NCI-H345 treated with DMSO at 0.1 percent for 48 hours (cell line): ENCODE results near the gene PTPRN2.
"Not testable (repeated sequence)": the region's sequence is repeated elsewhere in the genome, so short reads cannot be mapped to it uniquely, and the experiment has no call there.

Experiments used
- DNase-seq: peaks from one replicate; lab custom pipeline; 2025; ENCODE audit not compliant: unreplicated experiment; lab: John Stamatoyannopoulos, UW

Gene PTPRN2

DNA sequence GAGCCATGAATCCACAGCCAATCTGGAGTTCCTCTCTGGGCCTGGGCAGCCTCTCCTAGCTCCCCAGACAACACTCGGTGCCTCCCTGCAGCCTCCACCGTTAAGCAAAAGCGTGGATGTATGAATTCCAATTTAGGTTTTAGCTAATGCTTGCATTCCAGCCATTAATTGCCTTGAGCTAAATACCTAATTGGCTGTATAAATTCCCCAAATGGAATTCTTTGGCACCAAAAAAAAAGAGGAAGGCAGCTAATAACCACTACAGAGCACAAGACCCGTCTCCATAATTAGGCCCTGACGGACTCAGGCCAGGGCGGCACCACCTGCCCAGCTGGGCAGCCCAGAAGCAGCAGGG lies 140.5 kb downstream of the PTPRN2 start:
- no peak for DNase-seq

DNA sequence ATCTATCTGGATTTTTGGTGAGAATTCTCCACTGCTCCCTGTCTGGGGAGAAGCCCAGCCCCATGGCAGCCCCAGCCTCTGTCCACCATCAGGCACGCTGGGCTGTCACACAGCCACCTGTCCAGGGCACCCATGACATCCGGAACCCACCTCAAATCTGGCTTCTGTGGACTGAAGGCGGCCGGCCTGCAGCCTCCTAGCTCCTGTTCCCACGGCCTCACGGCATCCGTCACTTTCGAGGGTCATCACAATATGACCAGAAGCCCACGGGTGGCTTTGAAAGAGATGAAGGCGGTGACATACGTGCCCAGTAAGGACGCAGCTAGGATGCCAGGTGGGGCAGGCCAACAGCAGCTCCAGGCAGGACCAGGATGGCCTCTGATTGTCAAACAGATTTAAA lies 140.9 kb downstream of the PTPRN2 start:
- no peak for DNase-seq

DNA sequence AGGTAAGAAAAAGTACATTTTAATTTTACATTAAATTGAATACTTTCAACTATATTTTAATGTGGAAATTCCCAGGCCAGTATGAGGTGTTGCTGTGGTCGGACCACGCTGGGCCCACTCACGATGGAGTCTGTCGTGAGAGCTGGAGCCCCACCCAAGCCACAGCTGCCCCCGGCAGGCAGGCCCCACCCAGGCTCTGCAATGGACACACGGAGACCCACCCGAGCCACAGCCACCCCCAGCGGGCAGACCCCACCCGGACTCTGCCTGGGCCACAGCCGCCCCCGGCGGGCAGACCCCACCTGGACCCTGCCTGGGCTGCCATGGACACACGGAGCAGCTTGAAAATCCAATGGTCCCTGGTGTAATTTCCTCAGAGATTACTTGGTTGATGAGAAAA lies 141.3 kb downstream of the PTPRN2 start:
- DNase-seq: no peak

DNA sequence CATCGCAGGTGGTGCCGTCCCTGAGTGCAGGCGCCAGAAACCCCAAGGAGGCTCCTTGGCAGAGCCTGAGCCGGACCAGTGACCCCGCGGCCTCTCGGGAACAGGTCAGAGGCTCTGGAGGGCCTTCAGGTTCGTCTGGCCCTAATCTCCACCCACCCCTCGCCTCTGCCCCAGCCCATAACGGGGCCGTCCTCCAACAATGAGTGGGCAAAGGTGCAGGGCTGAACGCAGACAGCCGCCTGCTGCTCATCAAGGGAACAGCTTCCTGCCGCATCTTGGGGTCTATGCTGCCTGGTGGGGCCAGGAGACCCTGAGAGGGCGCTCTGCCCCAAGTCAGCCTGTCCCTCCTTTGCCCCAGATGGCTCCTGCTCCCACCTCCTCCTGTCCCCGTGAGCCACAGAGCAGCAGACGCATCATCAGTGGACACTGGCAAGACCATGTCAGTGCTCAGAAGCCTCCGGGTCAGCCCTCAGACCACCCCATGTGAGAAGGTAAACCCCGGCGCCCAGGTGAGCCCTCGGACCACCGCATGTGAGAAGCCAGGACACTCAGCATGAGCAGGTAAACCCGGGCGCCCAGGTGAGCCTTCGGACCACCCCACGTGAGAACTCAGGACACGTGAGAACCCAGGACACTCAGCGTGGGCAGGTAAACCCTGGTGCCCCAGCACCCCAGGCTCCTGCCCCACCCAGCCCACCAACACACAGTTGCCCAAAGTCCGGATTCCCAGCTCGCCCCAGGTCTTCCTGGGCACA lies 142.0 kb downstream of the PTPRN2 start:
- no peak for DNase-seq

DNA sequence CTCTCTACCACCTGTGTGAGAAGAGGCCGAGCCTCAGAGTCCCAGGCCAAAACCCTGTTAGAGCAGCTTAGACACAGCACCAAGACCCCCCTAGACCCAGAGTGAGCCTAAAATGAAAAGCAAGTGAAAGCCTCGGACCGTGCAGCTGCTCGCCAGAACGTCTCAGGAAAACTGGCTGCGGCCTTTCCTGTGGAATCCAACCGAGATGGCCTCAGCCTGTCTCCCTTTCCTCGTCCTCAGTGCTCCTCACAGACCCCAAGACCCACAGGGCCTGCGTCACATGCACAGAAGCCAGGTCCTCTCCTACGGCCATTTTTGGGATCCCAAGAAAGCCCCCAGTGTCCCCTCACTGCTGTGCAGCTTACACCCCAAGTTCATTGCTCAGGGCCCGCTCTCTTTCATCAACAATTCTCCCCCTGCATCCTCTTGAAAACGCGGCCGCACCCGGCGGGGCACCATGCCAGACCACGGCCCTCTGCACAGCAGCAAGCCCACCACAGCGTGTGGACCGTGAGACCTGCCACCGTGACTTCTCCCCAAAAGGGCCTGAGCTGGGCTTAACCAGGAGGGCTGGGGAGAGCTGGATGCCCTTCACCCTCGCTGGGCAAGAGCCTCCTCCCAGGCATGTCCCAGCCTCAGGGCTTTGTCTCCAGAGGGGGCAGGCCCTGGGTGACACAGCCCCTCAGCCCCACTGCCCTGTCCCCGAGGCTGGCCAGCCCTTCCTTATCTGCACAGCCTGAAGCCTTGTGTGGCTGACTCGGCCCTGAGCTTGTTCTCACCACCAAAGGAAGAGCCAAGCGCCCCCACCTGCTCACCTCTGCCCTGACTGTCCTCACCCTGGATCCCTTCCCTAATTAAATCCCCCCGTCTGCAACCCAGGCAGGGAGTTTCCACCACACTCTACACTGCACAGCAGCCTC lies 142.9 kb downstream of the PTPRN2 start:
- DNase-seq: no peak

DNA sequence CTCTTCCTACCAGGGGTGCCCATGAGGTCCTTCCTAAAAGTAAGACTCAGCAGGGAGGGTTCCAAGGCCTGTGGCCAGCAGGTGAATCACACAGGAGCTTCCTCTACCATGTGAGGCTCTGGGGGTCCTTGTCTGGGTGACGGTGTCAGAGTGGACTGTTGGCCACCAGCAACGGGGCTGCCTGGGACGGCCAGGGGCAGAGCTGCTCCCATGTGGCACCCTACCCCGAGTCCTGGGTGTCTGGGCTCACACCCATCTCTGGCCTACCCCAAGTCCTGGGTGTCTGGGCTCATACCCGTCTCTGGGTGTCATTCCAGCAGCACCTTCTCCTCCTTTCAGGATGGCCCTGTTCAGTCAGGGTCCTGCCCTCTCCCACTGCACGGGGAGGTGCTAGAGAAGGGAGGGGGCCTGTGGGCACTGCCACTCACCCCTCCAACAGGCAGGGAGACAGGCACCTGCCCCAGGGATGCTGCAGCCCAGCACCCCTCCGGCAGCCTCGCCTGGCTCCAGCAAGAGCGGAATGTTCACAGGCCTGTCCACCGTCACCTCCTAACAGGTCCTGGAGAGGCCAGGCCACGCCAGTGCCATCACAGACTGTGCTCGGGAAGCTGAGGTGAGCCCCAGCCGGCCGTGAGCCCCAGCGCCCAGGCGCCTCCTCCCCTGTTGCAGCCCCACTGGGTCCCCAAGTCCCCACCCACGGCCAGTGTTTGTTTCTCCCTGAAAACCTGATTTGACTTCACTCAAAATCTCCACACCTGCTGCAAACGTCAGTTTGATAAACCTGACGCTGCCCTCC lies 143.7 kb downstream of the PTPRN2 start:
- no peak for DNase-seq

DNA sequence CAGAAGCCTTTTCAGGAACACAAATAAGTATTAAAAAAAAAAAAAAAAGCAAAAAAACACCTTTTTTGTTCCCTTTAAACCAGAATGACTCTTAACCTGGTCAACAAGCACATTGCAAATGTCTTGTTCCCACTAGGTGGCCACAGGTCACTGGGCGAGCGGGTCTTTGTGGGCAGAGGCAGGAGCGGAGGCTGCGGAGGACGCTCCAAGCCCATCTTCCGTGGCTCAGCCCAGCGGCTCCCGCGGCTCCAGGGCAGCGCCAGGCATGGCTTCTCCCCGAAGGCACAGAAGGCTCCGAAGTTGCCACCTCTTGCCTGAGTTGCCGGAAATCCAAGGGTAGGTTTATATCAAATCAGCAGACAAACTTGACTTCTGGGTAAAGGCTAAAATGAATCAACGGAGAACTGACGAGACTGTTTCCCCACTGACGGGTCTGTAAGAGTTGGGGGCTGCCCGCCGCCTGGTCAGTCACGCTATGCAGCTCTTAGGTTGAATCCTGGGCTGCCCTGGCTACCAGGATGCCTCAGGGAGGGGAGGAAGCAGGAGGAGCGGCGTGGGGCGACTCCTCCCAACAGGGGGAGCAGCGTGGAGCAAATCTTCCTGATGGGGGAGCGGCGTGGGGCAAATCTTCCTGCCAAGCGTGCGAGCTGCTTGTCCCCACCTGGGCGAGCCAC lies 144.5 kb downstream of the PTPRN2 start:
- no peak for DNase-seq

DNA sequence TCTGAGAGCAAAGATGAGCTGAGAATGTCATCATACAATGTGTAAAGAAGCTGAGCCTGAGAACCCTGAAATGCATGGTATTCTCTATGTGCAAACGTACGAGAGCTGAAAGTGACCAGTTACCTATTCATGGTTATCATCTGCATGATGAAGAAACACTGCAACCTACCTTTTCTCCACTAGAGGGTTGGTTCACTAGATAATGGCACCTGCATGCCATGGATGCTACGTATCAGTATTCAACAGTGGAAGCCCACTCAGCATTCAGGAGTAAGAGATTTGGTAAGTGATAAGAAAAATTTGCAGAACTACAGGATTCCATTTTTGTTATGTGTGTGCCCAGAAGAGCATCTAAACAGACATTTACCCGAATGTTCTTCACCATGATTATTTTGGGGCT lies 145.4 kb downstream of the PTPRN2 start:
- no peak for DNase-seq

DNA sequence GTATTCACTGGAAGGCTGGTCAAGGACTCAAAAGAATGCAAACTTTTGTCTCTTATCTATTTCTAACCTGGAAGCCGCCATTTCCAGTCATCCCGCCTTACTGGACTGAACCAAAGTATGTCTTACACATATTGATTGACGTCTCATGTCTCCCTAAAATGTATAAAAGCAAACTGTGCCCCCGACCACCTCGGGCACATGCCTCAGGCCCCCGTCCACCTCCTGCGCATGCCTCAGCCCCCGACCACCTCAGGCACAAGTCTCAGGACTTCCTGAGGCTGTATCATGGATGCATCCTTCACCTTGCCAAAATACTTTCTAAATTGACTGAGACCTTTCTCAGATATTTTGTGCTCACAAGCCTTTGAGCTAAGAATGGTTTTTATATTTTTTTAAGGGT lies 148.6 kb downstream of the PTPRN2 start:
- no peak for DNase-seq

DNA sequence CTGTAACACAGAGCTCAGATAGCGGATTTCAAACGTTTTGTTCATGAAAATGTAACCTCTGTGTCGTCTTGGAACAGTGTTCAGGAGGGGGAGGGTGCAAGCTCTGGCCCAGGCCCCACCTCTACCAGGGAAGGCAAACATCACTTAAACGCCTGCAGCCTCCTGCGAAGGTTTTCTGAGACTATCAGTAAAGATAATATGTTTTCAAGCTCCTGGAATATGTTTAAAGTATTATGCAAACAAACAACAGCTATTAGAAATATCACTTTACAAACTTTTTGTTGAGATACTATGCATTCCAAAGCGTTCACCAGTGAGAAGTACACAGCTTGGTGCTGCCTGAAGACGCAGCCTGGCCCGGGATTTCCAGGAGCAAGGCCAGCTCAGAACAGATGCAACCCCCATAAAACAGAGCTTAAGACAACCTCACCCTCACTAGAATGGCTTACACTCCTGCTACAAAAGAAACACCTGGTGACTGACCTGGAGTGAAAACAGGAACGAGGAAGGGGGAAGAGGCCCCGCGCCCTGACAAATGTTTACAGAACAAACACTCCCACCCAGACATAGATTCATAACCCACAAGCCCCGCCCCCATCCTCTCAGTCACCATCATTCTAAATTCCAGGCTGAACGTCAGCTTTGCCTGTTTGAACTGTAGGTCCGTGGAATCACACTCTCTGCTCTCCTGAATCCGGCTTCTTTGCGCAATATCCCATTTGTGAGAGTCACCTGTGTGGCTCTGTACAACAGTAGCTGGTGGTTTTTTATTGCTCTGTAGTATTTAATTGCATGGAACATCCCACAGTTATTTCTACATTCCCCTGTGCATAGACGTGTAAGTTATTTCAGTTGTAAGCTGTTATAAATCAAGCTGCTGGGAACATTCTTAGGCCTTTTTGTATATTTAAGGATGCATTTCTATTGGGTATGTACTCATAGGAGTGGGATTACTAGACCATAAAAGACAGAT lies 155.0 kb downstream of the PTPRN2 start:
- peak; percentile 89 for DNase-seq

DNA sequence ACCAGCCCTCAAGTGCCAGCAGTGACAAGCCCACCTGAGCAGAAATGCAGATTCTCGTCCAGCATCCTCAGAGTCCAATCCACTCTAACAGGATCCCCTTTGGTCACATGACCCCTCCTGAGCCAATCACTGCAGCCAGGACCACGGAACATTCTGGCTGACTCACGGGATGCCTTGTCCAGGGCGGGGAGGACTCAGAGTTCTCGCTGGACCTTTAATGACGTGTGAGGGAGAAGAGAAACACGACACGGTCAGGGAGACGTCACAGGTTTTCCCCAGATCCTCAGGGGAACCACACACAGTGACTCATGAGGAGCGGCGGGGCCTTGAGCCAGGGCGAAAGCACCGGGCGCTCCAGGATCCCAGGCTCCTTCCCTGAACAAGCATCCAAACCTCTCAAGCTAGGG lies 155.7 kb downstream of the PTPRN2 start:
- no peak for DNase-seq

DNA sequence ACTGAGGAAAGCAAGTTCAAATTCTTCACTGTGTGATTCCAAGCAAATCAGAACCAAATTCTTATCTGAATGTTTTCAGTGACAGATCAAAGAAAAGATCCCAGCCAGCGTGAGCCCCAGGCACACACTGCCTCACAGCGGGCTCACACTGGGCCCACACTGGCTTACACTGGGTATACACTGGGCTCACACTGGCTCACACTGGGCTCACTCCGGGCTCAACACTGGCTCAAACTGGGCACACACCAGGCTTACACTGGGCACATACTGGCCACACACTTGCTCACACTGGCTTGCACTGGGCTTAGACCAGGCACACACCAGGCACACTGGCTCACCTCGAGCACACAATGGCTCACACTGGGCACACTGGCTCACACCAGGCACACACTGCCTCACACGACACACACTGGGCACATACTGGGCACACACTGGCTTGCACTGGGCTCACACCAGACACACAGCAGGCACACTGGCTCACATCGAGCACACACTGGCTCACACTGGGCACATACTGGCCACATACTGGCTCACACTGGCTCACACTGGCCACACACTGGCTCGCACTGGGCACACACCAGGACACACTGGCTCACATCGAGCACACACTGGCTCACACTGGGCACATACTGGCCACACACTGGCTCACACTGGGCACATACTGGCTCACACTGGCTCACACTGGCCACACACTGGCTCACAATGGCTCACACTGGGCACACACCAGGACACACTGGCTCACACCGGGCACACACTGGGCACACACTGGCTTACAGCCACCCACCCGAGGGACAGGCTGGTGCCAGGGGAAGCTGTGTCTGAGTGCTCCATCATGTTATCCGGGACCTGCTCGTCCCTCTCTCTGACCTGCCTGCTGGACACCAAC lies 156.3 kb downstream of the PTPRN2 start:
- no peak for DNase-seq

DNA sequence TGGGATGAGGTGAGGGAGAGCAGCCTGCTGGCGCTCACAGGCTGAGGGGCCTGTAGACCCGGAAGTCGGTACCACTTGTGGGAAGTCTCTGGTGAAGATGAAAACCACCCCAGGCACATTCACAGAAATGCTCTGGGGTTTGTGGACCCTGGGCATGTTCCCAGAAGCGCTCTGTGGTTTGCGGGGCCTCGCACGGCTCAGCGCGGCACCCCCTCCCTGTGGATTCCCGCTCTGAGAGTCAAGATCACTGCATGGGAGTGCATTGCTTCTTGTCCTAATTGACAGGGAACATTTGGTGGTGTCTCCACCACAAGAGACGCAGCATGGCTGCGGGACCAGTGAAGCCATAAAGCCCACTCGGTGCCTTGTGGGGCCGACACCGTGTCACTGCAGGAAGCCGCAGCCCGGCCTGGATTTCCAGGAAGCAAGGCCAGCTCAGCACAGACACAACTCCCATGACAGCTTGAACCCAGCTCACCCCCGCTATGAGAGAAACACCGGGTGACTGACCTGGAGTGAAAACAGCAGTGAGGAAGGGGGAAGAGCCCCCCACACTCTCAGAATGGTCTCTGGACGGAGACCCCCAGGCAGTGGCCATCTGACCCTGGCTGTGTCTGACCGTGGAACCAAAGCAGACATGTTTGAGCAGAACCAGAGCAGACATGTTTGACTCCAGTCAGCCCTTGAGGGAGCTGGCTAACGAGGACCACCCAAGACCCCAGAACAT lies 157.2 kb downstream of the PTPRN2 start:
- DNase-seq: no peak

DNA sequence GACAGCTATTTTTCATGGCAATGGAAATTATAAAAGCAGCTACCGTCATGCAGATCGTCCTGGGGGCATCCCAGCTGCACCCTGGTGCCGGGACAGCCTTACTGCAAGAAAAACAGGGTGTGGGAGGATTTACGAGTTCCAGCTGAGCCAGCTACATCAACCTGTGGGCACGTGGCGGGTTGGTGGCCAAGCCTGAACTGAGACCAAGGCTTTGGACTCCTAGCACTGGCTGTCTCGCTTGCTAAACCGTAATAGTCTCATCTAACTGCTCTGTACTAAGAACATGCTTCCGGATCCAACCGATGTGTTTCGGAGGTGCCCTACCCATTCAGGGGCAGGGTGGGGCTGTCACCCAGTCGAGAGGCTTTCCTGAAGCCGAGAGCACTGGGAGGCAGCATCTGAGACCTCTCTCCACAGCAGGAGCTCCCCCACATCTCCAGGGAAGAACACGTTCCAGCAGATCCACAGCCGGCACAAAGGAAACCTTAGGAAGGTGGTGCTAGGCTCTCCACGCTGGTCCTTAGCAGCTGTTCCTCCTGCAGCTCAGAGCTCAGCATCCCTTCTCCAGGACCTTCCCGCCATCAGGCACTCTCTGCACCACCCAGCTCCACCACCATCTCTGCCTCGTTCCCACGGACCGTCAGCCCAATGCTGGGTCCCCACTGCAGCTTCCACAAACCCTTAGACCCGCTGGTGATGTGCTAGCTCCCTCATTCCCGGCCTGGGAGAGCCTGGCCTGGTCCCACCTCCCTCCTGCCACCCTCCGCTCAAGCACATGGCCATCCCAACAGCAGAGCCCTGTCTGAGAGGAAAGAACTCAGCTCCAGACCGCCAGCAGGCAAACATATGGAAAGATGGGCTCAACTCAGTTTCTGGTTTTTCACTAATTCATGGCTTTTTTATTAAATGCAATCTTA lies 158.5 kb downstream of the PTPRN2 start:
- DNase-seq: no peak

DNA sequence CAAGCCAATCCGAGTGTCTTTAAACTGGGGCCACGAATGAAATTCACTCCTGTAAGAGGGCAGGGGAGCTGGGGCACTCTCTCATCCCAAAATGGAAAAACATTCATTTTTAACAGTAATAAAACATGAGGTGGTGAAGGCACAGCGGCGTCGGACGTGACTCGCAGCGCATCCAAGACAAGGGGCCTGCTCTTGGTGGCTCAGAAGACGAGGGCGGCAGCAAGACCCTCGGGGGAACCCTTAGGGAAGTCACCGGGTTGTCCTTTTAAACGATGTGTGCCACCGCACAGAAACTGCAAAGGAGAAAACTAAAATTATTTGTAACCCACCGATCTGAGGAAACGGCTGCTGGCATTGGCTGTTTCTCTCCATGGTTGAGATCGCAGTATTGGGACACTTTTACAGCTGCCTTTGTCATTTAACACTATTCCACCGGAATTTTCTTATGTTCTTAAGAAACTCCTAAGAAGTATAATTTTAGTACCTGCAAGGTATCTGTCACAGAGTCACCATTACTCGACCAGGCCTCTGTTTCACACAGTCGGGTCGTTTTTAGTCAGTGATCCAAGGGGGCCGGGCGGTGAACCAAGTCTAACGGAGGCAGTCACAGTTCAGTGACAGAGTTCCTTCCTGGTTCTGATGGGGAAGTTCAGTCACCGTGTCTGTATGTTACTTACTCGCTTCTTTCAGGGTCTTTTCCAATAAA lies 159.3 kb downstream of the PTPRN2 start:
- no peak for DNase-seq

DNA sequence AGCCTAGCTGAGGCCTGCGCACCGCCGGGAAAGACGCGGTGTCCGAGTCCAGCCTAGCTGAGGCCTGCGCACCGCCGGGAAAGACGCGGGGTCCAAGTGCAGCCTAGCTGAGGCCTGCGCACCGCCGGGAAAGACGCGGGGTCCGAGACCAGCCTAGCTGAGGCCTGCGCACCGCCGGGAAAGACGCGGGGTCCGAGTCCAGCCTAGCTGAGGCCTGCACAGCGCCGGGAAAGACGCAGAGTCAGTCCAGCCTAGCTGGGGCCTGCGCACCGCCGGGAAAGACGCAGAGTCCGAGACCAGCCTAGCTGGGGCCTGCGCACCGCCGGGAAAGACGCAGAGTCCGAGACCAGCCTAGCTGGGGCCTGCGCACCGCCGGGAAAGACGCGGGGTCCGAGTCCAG lies 161.9 kb downstream of the PTPRN2 start:
- DNase-seq: not testable (repeated sequence)

DNA sequence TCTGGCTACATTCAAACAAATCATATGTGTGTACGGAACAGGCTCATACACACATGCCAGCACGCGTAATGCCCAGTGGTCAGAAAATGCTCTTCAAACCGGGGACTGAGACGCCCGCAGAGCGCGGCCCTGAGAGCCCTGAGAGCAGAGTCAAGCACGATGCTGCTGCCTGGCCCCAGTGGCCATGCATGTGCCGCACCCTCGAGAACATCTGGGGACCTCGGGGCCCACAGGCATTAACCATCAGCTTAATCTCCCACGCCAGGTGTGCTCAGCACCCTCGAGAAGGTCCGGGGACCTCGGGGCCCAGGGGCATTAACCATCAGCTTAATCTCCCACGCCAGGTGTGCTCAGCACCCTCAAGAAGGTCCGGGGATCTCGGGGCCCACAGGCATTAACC lies 163.1 kb downstream of the PTPRN2 start:
- no peak for DNase-seq
